Stomach smooth muscle (tissue), 2 donors: Measurements from ENCODE around the gene MTX1.

Source experiments
- H3K27ac ChIP-seq: one replicate; pipeline ENCODE4 v1.7.0; 2013; ENCODE audit warnings: mild to moderate bottlenecking, low read length, inconsistent platforms
- H3K27me3 ChIP-seq, 2 donors: one replicate each; pipeline ENCODE4 v1.7.0; 2013; ENCODE audit warnings: low read length in 2 of 2; ENCODE audit not compliant: insufficient read depth in 2 of 2, control insufficient read depth in 1 of 2
- H3K36me3 ChIP-seq, 2 donors: one replicate each; pipeline ENCODE4 v1.7.0; 2013; ENCODE audit warnings: low read length in 2 of 2; ENCODE audit not compliant: control insufficient read depth in 2 of 2, insufficient read depth in 2 of 2
- H3K4me1 ChIP-seq: one replicate; pipeline ENCODE4 v1.7.0; 2013; ENCODE audit warnings: low read length; ENCODE audit not compliant: control insufficient read depth, insufficient read depth
- H3K4me3 ChIP-seq, 2 donors: one replicate each; pipeline ENCODE4 v1.7.0; 2013; ENCODE audit warnings: low read length in 2 of 2
- H3K9ac ChIP-seq, 2 donors: one replicate each; pipeline ENCODE4 v1.7.0; 2013; ENCODE audit warnings: low read length in 2 of 2, mild to moderate bottlenecking in 1 of 2
- H3K9me3 ChIP-seq, 2 donors: one replicate each; pipeline ENCODE4 v1.7.0; 2013; ENCODE audit warnings: low read length in 2 of 2; ENCODE audit not compliant: control insufficient read depth in 2 of 2
- donor health status: healthy.
- donor health status: Pancreatic carcinoma.

MTX1 gene

DNA sequence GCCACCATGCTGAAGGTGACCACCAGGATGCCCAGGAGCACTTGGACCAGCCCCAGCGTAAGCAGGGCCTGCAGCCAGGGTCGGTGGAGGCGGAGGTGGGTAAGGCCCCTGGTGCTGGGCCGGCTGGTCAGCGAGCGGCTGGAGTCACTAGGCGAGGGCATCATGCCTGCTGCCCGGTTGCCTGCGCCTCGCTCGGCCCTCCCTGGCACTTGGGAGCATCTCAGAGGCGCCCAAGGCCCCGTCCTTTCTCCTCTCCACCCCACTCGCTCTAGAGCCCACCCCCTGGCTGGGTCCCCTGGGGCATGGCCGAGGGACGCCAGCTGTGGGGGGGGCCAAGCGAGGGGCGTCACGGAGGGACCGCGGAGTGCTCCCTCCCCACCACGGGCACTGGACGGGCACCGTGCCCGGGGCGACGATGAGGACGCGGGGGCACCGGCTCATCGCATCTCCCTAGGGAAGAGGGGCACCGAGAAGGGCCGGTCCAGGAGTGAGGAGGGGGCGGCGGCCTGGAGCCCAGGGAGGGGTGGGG lies 46.3 kb downstream of the MTX1 start:
- peak overlapping the region; percentile 77 to 83 for H3K4me3 ChIP-seq
- no peaks in the 10 kb centered on the region for H3K27me3 ChIP-seq
- H3K27ac ChIP-seq = peak overlapping the region; percentile 98
- H3K9me3 ChIP-seq = no peaks in the 10 kb centered on the region
- H3K4me1 ChIP-seq = peaks cover 35% of the 10 kb centered on the region
- H3K36me3 ChIP-seq = peaks cover 12 to 13% of the 10 kb centered on the region in 2 donors
- H3K9ac ChIP-seq = peak overlapping the region; percentile 72 to 86

DNA sequence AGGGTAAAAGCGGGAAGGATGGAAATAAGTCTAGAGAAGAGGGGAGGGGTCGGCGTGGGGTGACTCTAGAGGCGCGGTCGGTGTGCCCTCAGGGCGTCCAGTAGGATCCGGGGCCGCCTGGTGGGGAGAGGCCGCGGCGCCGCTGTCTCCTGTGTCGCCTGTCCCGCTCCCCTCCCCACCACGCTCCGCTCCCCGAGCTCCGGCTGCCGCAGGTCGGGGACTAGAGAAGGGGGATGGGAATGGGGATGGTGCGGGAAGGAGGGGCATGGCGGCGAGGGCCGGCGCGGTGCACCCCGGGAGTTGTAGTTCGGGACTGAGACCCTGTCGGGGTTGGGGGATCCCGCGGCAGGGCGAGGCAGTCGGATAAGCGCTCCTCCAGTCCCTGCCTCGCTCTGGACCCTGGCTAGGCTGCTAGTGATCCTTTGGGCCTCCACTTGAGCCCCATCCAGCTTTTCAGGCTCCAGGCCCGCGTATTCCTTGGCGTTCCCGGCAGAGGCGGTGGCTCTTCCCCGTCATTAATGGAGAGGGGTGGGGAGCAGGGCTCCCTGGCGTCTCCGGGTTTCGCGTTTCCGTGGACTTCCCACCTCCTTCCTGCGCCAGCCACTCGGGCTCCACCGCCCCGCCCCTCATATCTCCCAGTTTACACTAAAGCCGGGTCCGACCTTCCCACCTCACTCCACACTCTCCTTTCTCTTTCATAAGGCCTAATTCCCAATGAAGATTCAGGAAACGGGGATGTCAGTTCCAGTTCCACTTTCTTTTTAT lies 46.9 kb downstream of the MTX1 start, which contains the start of gene ENTREP3:
TSS of gene ENTREP3 (minus strand) at position 241 of the 765 bp plus-strand sequence. CDS start 606 bp downstream, outside the sequence.
- H3K36me3 ChIP-seq = peaks cover 12 to 13% of the 10 kb centered on the region in 2 donors
- peaks cover 33% of the 10 kb centered on the region for H3K4me1 ChIP-seq
- H3K9me3 ChIP-seq = no peaks in the 10 kb centered on the region
- H3K9ac ChIP-seq = peak within 1 kb of the TSS; percentile 86 to 98
- H3K27ac ChIP-seq = peak within 1 kb of the TSS; percentile 98
- H3K27me3 ChIP-seq = no peaks in the 10 kb centered on the region
- H3K4me3 ChIP-seq = peak within 1 kb of the TSS; percentile 77 to 83

- peaks cover 33% of the 10 kb centered on the region for H3K4me1 ChIP-seq
- no peaks in the 10 kb centered on the region for H3K27me3 ChIP-seq
- peaks cover 12 to 13% of the 10 kb centered on the region in 2 donors for H3K36me3 ChIP-seq
- H3K9ac ChIP-seq = peak overlapping the region; percentile 86 to 98
- peak overlapping the region; percentile 98 for H3K27ac ChIP-seq
- H3K4me3 ChIP-seq = peak overlapping the region; percentile 77 to 83
- H3K9me3 ChIP-seq = no peaks in the 10 kb centered on the region
These were observed 47.8 kb downstream of the MTX1 start for GRCh38 chr1:155256058-155256852.

DNA sequence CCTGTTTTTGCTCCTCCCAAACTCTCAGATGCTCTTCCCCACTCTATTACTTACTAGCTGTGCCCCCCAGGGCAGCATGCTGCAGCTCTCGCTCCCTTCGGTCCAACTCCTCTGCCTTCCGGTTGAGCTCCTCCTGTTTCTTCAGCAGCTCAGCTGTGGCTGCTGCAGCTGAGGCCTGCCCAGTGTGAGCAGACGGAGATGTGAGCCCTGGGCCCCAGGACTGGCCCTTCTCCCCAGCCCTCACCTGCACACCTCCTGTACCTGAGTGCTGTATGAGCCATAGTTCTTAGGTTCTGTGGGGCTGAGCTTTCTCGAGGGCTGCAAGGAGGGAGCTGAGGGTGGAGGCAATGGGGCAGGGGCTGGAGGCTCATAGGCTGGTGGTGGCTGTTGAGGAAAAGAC lies 51.8 kb downstream of the MTX1 start:
- no peak overlapping the region for H3K4me3 ChIP-seq

GRCh38 chr1:155261493-155261851 lies 53.0 kb downstream of the MTX1 start:
- Histone ChIP-seq H3K27ac (peak overlapping the region; percentile 84), H3K36me3 (peaks cover 33% of the 10 kb centered on the region in 2 donors), H3K9ac (peak overlapping the region; percentile 84 to 90)

More for the DNA sequence above, 51.8 kb downstream of the MTX1 start:
- no peak overlapping the region for H3K27ac ChIP-seq
- H3K9me3 ChIP-seq = no peaks in the 10 kb centered on the region
- no peak overlapping the region for H3K9ac ChIP-seq
- H3K36me3 ChIP-seq = peaks cover 23 to 26% of the 10 kb centered on the region in 2 donors
- peaks cover 28% of the 10 kb centered on the region for H3K4me1 ChIP-seq
- no peaks in the 10 kb centered on the region for H3K27me3 ChIP-seq

DNA sequence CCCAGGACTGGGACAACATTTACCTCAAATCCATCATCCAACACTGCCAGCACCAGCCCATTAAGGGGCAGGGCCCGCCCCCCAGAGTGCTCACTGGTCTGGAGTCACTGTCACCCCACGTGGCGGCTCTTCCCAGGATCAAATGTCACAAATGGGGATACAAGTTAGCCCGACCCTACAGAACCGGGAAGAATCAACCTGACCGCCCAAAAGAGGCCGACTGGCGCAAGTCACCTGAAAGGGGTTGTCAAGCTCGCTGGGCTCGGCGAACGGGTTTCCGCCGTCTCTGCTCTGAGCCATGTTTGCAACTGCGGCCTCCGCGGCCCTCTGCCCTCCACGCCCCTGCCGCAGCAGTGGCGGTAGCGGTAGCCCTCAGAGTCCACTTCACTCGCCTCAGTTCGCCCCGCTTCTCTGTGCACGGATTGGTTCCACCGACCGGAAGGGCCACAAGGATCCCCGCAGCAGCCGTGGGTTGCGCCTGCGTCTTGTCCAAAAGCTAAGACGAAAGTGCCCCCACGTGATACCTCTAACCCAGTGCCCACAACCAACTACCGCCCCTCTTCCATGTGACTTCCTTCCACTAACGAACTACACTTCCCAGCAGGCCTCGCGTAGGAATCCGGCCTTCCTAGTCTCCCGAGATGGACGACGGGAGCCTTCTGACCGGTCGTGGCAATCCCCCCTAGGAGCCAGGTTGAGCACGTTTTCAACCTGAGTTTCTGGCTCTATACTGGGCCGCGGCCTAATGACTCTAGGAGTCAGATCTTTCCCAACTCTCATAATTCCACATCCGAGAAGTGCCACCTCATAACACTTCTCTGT lies 53.6 kb downstream of the MTX1 start, which contains the start of gene SCAMP3:
TSS of gene SCAMP3 (minus strand) at position 509 of the 822 bp plus-strand sequence. CDS start at position 300, 209 bp downstream.
- Histone ChIP-seq H3K4me1 (peaks cover 20% of the 10 kb centered on the region), H3K27me3 (no peaks in the 10 kb centered on the region), H3K9ac (peak within 1 kb of the TSS; percentile 84 to 90), H3K4me3 (peak within 1 kb of the TSS; percentile 87 to 94), H3K9me3 (no peaks in the 10 kb centered on the region), H3K36me3 (peaks cover 34 to 36% of the 10 kb centered on the region in 2 donors), H3K27ac (peak within 1 kb of the TSS; percentile 84)

More at GRCh38 chr1:155261493-155261851, 53.0 kb downstream of the MTX1 start:
- Histone ChIP-seq H3K27me3 (no peaks in the 10 kb centered on the region), H3K4me3 (peak overlapping the region; percentile 87 to 94), H3K9me3 (no peaks in the 10 kb centered on the region), H3K4me1 (peaks cover 20% of the 10 kb centered on the region)

GRCh38 chr1:155263067-155263466 lies 54.6 kb downstream of the MTX1 start:
- H3K27me3 ChIP-seq = no peaks in the 10 kb centered on the region
- peaks cover 39% of the 10 kb centered on the region in 2 donors for H3K36me3 ChIP-seq
- H3K27ac ChIP-seq = no peak overlapping the region
- peaks cover 20% of the 10 kb centered on the region for H3K4me1 ChIP-seq
- H3K9ac ChIP-seq = peak overlapping the region in 1 of 2 donors; percentile 84
- H3K9me3 ChIP-seq = no peaks in the 10 kb centered on the region
- H3K4me3 ChIP-seq = no peak overlapping the region
